GM23338 (cell line): ENCODE measurements around the gene UNC93B1.

Experiments
- CREB1 ChIP-seq: fragments of 250-450 bp; sonication (Bioruptor Pico); IDR thresholded peaks from 2 replicates; pipeline ENCODE4 v1.5.0; 2020; ENCODE audit warnings: low read depth, mild to moderate bottlenecking, moderate library complexity
- CTCF ChIP-seq, 2 experiments: fragments of 200-600 bp in 1 of 2; sonication (generic) in 1 of 2; conservative IDR thresholded peaks; 2 replicates each; pipeline versions ENCODE4 v1.5.1 to v1.6.1; 2016 to 2017; ENCODE audit warnings: antibody characterized with exemption in 2 of 2, low read depth in 2 of 2, mild to moderate bottlenecking in 2 of 2, moderate library complexity in 1 of 2
- EZH2 ChIP-seq: fragments of 200-600 bp; sonication (generic); IDR thresholded peaks from one replicate; pipeline ENCODE4 v1.8.0; 2017; ENCODE audit warnings: antibody characterized with exemption, mild to moderate bottlenecking, low read depth; ENCODE audit not compliant: unreplicated experiment
- EZH2phosphoT487 ChIP-seq: fragments of 200-600 bp; sonication (generic); IDR thresholded peaks from one replicate; pipeline ENCODE4 v1.8.1; 2018; ENCODE audit warnings: antibody characterized with exemption; ENCODE audit not compliant: unreplicated experiment
- JUNB ChIP-seq: IDR thresholded peaks from one replicate; pipeline ENCODE4 v1.6.1; 2016; ENCODE audit warnings: antibody characterized with exemption; ENCODE audit not compliant: unreplicated experiment
- NANOG ChIP-seq: IDR thresholded peaks from 2 replicates; pipeline ENCODE4 v1.6.1; 2016; ENCODE audit warnings: antibody characterized with exemption, borderline replicate concordance
- POLR2AphosphoS5 ChIP-seq: IDR thresholded peaks from 2 replicates; pipeline ENCODE4 v1.6.1; 2016; ENCODE audit warnings: antibody characterized with exemption, low read depth
- REST ChIP-seq: IDR thresholded peaks from one replicate; pipeline ENCODE4 v1.6.1; 2018; ENCODE audit warnings: antibody characterized with exemption; ENCODE audit not compliant: unreplicated experiment
- STAT1 ChIP-seq: IDR thresholded peaks from one replicate; pipeline ENCODE4 v1.6.1; 2016; ENCODE audit warnings: antibody characterized with exemption; ENCODE audit not compliant: unreplicated experiment
- ZNF114 ChIP-seq: fragments of 250-450 bp; sonication (Bioruptor Pico); IDR thresholded peaks from 2 replicates; pipeline ENCODE4 v1.5.0; 2020; ENCODE audit warnings: mild to moderate bottlenecking, moderate library complexity
- ZNF331 ChIP-seq: fragments of 250-450 bp; sonication (Bioruptor Pico); IDR thresholded peaks from 2 replicates; pipeline ENCODE4 v1.5.0; 2020; ENCODE audit warnings: low read depth, mild to moderate bottlenecking, moderate library complexity
- ZNF462 ChIP-seq: fragments of 250-450 bp; sonication (Bioruptor Pico); IDR thresholded peaks from 2 replicates; pipeline ENCODE4 v1.5.0; 2020; ENCODE audit warnings: mild to moderate bottlenecking, moderate library complexity
- TF ChIP-seq, protein P1 (sequence below): IDR thresholded peaks from 2 replicates; pipeline ENCODE4 v1.6.1; 2016; ENCODE audit warnings: antibody characterized with exemption

DNA sequence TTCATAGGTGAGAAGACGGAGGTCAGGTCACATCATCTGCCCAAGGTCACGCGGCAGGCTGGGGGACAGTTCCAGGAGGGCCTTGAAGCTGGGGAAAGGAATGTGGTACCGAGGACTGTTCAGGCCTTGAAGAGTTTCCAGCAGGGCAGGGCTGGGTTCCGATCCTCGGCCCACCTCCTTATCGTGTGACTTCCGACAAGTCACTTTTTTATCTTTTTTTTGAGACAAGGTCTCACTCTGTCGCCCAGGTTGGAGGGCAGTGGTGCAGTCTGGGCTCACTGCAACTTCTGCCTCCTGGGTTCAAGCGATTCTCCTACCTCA, 27.2 kb upstream of the UNC93B1 start:
- TF ChIP-seq CTCF (conservative IDR thresholded peaks at IDR 0.05; ENCODE audit: low read depth in 2 of 2): no peak
- no peak for TF ChIP-seq NANOG
- no peak for TF ChIP-seq EZH2phosphoT487
- TF ChIP-seq POLR2AphosphoS5: no peak
- no peak for TF ChIP-seq REST
- no peak for TF ChIP-seq EZH2
- TF ChIP-seq ZNF331 (CRISPR knock-in tag): no peak
- TF ChIP-seq CREB1 (CRISPR knock-in tag): no peak
- no peak for TF ChIP-seq STAT1
- no peak for TF ChIP-seq ZNF114 (CRISPR knock-in tag)
- TF ChIP-seq, protein P1, sequence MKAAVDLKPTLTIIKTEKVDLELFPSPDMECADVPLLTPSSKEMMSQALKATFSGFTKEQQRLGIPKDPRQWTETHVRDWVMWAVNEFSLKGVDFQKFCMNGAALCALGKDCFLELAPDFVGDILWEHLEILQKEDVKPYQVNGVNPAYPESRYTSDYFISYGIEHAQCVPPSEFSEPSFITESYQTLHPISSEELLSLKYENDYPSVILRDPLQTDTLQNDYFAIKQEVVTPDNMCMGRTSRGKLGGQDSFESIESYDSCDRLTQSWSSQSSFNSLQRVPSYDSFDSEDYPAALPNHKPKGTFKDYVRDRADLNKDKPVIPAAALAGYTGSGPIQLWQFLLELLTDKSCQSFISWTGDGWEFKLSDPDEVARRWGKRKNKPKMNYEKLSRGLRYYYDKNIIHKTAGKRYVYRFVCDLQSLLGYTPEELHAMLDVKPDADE: no peak
- TF ChIP-seq JUNB: no peak
- TF ChIP-seq ZNF462 (CRISPR knock-in tag): no peak
